BLaER1 treated with 17β-estradiol and CSF1 and Interleukin-3, amounts not matched to agents 10 nM and 100 nM (cell line): ENCODE results near the gene HOXC4.

Experiments
- H3K27ac ChIP-seq, 11 experiments: shearing (Covaris generic); formaldehyde crosslinking; 2 replicates each; pipeline ENCODE4 v1.8.1; 2022
- H3K27me3 ChIP-seq, 11 experiments: shearing (Covaris generic); formaldehyde crosslinking; 2 replicates each; pipeline ENCODE4 v1.8.1; 2022
- H3K36me3 ChIP-seq, 11 experiments: shearing (Covaris generic); formaldehyde crosslinking; 2 replicates each; pipeline ENCODE4 v1.8.1; 2022
- H3K4me1 ChIP-seq, 10 experiments: shearing (Covaris generic); formaldehyde crosslinking; 2 replicates each; pipeline ENCODE4 v1.8.1; 2022
- H3K4me2 ChIP-seq, 11 experiments: shearing (Covaris generic); formaldehyde crosslinking; 2 replicates each; pipeline ENCODE4 v1.8.1; 2022
- H3K4me3 ChIP-seq, 10 experiments: shearing (Covaris generic); formaldehyde crosslinking; 2 replicates each; pipeline ENCODE4 v1.8.1; 2022
- H3K9ac ChIP-seq, 11 experiments: shearing (Covaris generic); formaldehyde crosslinking; 2 replicates each; pipeline ENCODE4 v1.8.1; 2022
- H3K9me3 ChIP-seq, 11 experiments: shearing (Covaris generic); formaldehyde crosslinking; replicated peaks in 1 of 11; 2 replicates each; pipeline ENCODE4 v1.8.1; 2022
- H4K20me1 ChIP-seq, 11 experiments: shearing (Covaris generic); formaldehyde crosslinking; 2 replicates each; pipeline ENCODE4 v1.8.1; 2022
- Cebpa-rat ChIP-seq, 11 experiments: shearing (Covaris generic); IDR thresholded peaks; 2 replicates each; pipeline ENCODE4 v1.8.1; 2022

The HOXC4 gene

GRCh38 chr12:54047160-54047963 is 6.3 kb upstream of the HOXC4 start:
- Histone ChIP-seq H4K20me1 (peaks cover 0 to 81% (median 44%) of the 10 kb centered on the region in 11 experiments; a peak in 15 of 22 replicates), H3K4me3 (no peak overlapping the region; a peak in 1 of 20 replicates), H3K27ac (no peak overlapping the region), H3K9me3 (peaks cover 12 to 35% (median 21%) of the 10 kb centered on the region in 11 experiments), H3K27me3 (peaks cover 100% of the 10 kb centered on the region in 11 experiments), H3K9ac (no peak overlapping the region), H3K4me1 (peaks cover 0 to 11% (median 0%) of the 10 kb centered on the region in 10 experiments; a peak in 6 of 20 replicates), H3K4me2 (no peak overlapping the region), H3K36me3 (no peaks in the 10 kb centered on the region)
- TF ChIP-seq Cebpa-rat (IDR thresholded peaks at IDR 0.05): no peak

GRCh38 chr12:54047964-54048303 is 5.7 kb upstream of the HOXC4 start:
- H3K4me1 ChIP-seq: peaks cover 0 to 13% (median 0%) of the 10 kb centered on the region in 10 experiments; a peak in 8 of 20 replicates
- peaks cover 100% of the 10 kb centered on the region in 11 experiments for H3K27me3 ChIP-seq
- H3K4me3 ChIP-seq: no peak overlapping the region
- no peak overlapping the region for H3K4me2 ChIP-seq
- peaks cover 0 to 87% (median 44%) of the 10 kb centered on the region in 11 experiments; a peak in 15 of 22 replicates for H4K20me1 ChIP-seq
- no peaks in the 10 kb centered on the region for H3K36me3 ChIP-seq
- H3K9me3 ChIP-seq: peaks cover 12 to 40% (median 25%) of the 10 kb centered on the region in 11 experiments
- no peak overlapping the region for H3K27ac ChIP-seq
- no peak for TF ChIP-seq Cebpa-rat (IDR thresholded peaks at IDR 0.05)
- no peak overlapping the region for H3K9ac ChIP-seq

- no peak overlapping the region for H3K9ac ChIP-seq
- H3K36me3 ChIP-seq: no peaks in the 10 kb centered on the region
- peaks cover 0 to 18% (median 0%) of the 10 kb centered on the region in 10 experiments; a peak in 8 of 20 replicates for H3K4me1 ChIP-seq
- peaks cover 0 to 92% (median 44%) of the 10 kb centered on the region in 11 experiments; a peak in 15 of 22 replicates for H4K20me1 ChIP-seq
- no peak overlapping the region for H3K4me3 ChIP-seq
- peaks cover 12 to 46% (median 31%) of the 10 kb centered on the region in 11 experiments for H3K9me3 ChIP-seq
- H3K4me2 ChIP-seq: no peak overlapping the region
- TF ChIP-seq Cebpa-rat (IDR thresholded peaks at IDR 0.05): no peak
- no peak overlapping the region for H3K27ac ChIP-seq
- H3K27me3 ChIP-seq: peaks cover 100% of the 10 kb centered on the region in 11 experiments
These were observed 5.1 kb upstream of the HOXC4 start for GRCh38 chr12:54048406-54049093.

GRCh38 chr12:54049108-54049507 is 4.5 kb upstream of the HOXC4 start:
- Histone ChIP-seq H3K4me2 (no peak overlapping the region), H3K9ac (no peak overlapping the region), H3K36me3 (no peaks in the 10 kb centered on the region), H3K4me3 (no peak overlapping the region), H3K4me1 (peaks cover 0 to 18% (median 0%) of the 10 kb centered on the region in 10 experiments; a peak in 8 of 20 replicates), H4K20me1 (peaks cover 0 to 88% (median 44%) of the 10 kb centered on the region in 11 experiments; a peak in 15 of 22 replicates), H3K27me3 (peaks cover 100% of the 10 kb centered on the region in 11 experiments), H3K27ac (no peak overlapping the region), H3K9me3 (peaks cover 12 to 52% (median 35%) of the 10 kb centered on the region in 11 experiments)
- no peak for TF ChIP-seq Cebpa-rat (IDR thresholded peaks at IDR 0.05)

GRCh38 chr12:54050482-54050810 is 3.2 kb upstream of the HOXC4 start:
- peaks cover 0 to 18% (median 0%) of the 10 kb centered on the region in 10 experiments; a peak in 8 of 20 replicates for H3K4me1 ChIP-seq
- peaks cover 12 to 52% (median 35%) of the 10 kb centered on the region in 11 experiments for H3K9me3 ChIP-seq
- H3K36me3 ChIP-seq: no peaks in the 10 kb centered on the region
- H3K9ac ChIP-seq: no peak overlapping the region
- peaks cover 98 to 100% (median 100%) of the 10 kb centered on the region in 11 experiments for H3K27me3 ChIP-seq
- no peak overlapping the region for H3K4me3 ChIP-seq
- TF ChIP-seq Cebpa-rat (IDR thresholded peaks at IDR 0.05): no peak
- no peak overlapping the region for H3K4me2 ChIP-seq
- peaks cover 0 to 78% (median 39%) of the 10 kb centered on the region in 11 experiments; a peak in 15 of 22 replicates for H4K20me1 ChIP-seq
- H3K27ac ChIP-seq: no peak overlapping the region

- no peaks in the 10 kb centered on the region for H3K36me3 ChIP-seq
- H3K4me3 ChIP-seq: no peak overlapping the region
- TF ChIP-seq Cebpa-rat (IDR thresholded peaks at IDR 0.05): no peak
- H3K27me3 ChIP-seq: peaks cover 98 to 100% (median 100%) of the 10 kb centered on the region in 11 experiments
- peaks cover 0 to 18% (median 0%) of the 10 kb centered on the region in 10 experiments; a peak in 8 of 20 replicates for H3K4me1 ChIP-seq
- peaks cover 12 to 52% (median 35%) of the 10 kb centered on the region in 11 experiments for H3K9me3 ChIP-seq
- no peak overlapping the region for H3K27ac ChIP-seq
- H3K9ac ChIP-seq: no peak overlapping the region
- H3K4me2 ChIP-seq: peak overlapping the region in 3 of 11 experiments; percentile 34 to 54 (median 48); a peak in 6 of 22 replicates
- peaks cover 0 to 74% (median 39%) of the 10 kb centered on the region in 11 experiments; a peak in 15 of 22 replicates for H4K20me1 ChIP-seq
These were observed 2.4 kb upstream of the HOXC4 start for GRCh38 chr12:54051026-54051842.

GRCh38 chr12:54051874-54052437 is 1.7 kb upstream of the HOXC4 start:
- peaks cover 98 to 100% (median 100%) of the 10 kb centered on the region in 11 experiments for H3K27me3 ChIP-seq
- H3K4me1 ChIP-seq: peaks cover 0 to 18% (median 0%) of the 10 kb centered on the region in 10 experiments; a peak in 8 of 20 replicates
- no peaks in the 10 kb centered on the region for H3K36me3 ChIP-seq
- H3K9me3 ChIP-seq: peaks cover 12 to 47% (median 30%) of the 10 kb centered on the region in 11 experiments
- no peak overlapping the region for H3K27ac ChIP-seq
- TF ChIP-seq Cebpa-rat (IDR thresholded peaks at IDR 0.05): no peak
- H3K4me2 ChIP-seq: peak overlapping the region in 1 of 11 experiments; percentile 54; a peak in 1 of 22 replicates
- no peak overlapping the region for H3K4me3 ChIP-seq
- H3K9ac ChIP-seq: no peak overlapping the region
- peaks cover 0 to 75% (median 34%) of the 10 kb centered on the region in 11 experiments; a peak in 15 of 22 replicates for H4K20me1 ChIP-seq

- Histone ChIP-seq H4K20me1 (peaks cover 0 to 75% (median 28%) of the 10 kb centered on the region in 11 experiments; a peak in 16 of 22 replicates), H3K9ac (no peak overlapping the region), H3K4me1 (peaks cover 0 to 18% (median 0%) of the 10 kb centered on the region in 10 experiments; a peak in 8 of 20 replicates)
These were observed 1.1 kb upstream of the HOXC4 start for GRCh38 chr12:54052438-54053002.

More at GRCh38 chr12:54052438-54053002, 1.1 kb upstream of the HOXC4 start:
- peaks cover 98 to 100% (median 100%) of the 10 kb centered on the region in 11 experiments for H3K27me3 ChIP-seq
- peaks cover 6 to 42% (median 24%) of the 10 kb centered on the region in 11 experiments for H3K9me3 ChIP-seq
- no peak overlapping the region for H3K27ac ChIP-seq
- TF ChIP-seq Cebpa-rat (IDR thresholded peaks at IDR 0.05): no peak
- H3K4me2 ChIP-seq: peak overlapping the region in 2 of 11 experiments; percentile 37 to 45; a peak in 2 of 22 replicates
- no peaks in the 10 kb centered on the region for H3K36me3 ChIP-seq
- H3K4me3 ChIP-seq: peak overlapping the region in 1 of 10 experiments; percentile 29; a peak in 1 of 20 replicates
